GM18508 (cell line): ENCODE data around the gene FBXO38.

Source experiments
- ATAC-seq: cut with Tn5 transposase; IDR thresholded peaks from one replicate; pipeline ENCODE4 v1.9.1; 2021; ENCODE audit warnings: moderate number of reproducible peaks; ENCODE audit not compliant: insufficient read depth, unreplicated experiment

The FBXO38 gene, protein sequence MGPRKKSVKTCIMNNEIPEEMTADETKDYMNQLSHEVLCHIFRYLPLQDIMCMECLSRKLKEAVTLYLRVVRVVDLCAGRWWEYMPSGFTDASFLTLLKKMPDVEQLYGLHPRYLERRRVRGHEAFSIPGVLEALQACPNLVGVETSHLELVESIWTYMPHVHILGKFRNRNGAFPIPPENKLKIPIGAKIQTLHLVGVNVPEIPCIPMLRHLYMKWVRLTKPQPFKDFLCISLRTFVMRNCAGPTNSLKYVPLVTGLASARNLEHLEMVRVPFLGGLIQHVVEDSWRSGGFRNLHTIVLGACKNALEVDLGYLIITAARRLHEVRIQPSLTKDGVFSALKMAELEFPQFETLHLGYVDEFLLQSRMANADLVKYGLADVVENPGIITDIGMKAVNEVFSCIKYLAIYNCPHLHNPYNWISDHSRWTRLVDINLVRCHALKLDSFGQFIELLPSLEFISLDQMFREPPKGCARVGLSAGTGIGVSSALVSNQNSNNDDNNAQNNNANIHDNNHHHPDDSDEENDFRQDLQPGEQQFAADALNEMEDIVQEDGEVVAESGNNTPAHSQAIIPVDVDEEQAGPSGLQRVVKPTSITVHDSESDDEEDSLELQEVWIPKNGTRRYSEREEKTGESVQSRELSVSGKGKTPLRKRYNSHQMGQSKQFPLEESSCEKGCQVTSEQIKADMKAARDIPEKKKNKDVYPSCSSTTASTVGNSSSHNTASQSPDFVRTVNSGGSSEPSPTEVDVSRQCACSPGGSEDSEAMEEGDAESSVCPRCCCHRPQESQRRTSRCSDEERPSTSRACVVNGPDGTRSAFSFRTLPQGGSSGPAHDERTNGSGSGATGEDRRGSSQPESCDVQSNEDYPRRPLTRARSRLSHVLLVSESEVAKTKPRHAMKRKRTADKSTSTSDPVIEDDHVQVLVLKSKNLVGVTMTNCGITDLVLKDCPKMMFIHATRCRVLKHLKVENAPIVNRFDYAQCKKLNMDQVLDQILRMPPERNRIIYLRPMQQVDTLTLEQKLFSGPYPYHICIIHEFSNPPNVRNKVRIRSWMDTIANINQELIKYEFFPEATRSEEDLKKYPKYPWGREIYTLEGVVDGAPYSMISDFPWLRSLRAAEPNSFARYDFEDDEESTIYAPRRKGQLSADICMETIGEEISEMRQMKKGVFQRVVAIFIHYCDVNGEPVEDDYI

DNA sequence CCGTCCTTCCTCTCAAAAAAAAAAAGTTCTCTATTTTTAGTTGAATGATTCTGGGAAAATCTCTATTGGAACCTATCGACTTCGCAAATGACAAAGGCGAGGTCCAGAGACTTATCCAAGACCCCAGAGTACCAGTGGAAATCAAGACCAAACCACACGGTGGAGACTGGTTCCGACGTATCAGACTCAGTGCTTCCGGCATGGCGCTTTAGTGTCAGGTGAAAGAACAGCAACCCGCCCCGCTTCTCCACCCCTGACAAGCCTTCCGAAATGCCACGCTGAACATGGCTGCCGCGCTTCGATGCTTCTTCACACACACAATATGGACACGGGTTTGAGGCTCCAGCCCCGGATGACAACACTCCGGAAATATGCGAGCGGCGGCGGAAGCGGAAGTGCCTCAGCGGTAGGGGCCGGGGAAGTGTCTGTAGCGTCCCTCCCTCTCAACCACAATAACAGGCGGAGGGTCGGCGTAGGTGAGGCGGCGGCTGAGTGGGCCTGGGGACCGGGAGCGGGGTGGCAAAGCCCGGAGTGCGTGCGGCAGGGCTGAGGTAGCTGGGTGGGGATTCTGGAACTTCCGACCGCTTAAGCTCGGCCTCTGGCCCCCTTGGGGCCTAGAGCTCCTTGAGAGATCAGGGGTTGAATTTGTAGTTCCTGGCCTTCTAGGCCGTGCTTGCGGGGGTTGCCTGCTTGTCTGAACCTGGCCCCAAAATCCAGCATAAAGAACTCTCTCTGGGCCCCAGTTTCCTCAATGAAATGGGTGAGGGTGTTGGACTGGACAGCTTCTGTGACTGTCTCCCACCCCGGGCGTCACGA is at the start of gene FBXO38:
FBXO38 (plus strand) TSS at position 395 of the 816 bp plus-strand sequence. CDS start 10,819 bp downstream, outside the sequence.
- ATAC-seq = peak; percentile 99

DNA sequence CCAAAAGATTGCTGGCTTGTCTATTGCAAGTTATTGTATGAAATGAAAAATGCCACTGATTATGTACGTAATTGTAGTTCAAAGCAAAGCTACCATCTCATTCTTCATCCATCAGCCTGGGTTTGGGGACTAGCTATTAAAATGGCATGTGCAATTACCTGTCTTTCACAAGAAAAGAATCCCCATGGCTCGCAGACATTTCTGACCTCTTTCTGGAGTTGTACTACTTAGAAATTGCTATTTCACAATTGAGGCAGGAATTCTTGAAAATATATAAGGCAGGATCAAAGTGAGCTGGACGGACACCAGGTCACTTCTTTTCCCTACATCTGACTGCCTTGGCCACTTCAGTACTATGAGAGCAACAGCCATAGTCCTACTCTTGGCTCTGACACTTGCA is 48.5 kb upstream of the FBXO38 start, which contains the start of gene SPINK9:
SPINK9 (plus strand) TSS at position 301 of the 400 bp plus-strand sequence; CDS start at position 356, 55 bp downstream.
- no peak for ATAC-seq

DNA sequence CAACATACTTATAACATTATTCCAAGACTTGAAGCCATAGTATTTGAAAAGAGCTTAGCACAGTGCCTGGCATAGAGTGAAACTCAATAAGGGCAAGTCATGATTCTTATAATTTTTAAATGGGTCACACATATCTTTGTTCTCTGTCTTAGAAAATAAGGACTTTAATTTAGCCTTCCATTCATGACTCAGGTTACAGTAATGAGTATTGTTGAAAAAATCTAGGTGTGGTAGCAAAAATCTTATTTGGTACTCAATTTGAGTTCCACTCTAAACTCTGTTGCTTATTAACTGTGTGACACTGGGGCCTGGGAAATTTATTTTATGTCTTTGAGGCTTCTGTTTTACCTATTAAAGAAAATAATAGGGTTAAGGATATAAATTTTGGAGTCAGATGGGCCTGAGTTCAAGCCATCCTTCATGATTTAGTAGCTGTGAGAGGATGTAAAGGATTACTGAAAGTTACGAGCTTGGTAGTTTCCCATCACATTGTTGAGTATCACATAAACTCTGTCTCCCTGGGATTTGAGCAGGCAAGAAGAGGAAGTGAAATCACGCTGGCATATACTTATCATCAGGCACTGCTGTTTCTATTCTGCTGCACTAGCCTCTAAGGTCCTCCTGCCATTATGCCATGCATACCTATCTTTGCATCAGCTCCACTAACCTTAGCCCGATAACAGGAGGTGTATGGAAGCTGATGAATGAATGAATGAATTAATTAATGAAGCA is 46.9 kb upstream of the FBXO38 start:
- no peak for ATAC-seq

DNA sequence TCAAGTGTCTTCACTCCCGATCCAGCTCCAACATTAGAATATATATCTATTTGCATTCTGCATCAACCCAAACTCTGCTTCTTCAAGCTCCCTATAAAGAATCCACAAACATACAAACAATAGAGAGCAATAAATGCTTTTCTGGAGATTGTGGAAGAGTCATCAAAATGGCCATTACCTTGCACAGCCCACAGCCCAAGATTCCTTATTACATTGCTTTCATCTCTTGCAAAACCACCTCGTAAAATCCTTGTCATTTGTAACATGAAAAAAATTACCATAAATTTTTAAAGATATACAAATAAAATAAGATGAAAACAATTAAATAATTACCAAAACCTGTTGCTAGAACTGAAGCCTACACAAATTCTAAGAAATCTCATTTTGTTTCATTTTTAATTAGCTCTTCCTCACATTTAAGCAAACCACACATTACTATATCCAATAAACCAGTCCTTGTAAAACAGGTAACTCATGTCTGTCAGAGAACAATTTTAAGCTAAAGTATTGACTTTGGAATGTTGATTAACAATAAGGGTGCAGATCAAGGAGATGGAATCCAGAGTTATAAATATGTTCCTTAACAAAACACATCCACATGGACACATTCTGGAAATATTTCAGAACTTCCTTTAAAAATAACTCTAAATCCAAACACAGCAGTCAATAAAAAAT is 41.2 kb upstream of the FBXO38 start:
- ATAC-seq = no peak

DNA sequence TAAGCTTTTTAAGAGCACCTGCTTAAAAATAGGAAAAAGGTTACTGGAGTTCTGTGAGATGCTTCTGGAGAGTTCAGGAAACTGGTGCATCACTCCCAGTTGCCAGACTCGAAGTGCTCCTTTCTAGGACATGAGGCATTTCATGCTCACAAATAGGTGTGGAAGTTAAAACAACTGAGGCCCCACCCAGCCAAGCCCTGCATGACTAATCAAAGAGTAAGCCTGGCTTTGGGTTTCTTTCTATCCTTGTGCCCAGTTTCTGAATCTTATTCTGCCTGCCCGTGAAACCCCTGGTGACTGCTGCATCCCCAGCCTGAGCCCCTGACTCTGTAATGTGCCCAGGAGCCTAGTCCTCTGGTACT is 40.7 kb upstream of the FBXO38 start:
- ATAC-seq = no peak

DNA sequence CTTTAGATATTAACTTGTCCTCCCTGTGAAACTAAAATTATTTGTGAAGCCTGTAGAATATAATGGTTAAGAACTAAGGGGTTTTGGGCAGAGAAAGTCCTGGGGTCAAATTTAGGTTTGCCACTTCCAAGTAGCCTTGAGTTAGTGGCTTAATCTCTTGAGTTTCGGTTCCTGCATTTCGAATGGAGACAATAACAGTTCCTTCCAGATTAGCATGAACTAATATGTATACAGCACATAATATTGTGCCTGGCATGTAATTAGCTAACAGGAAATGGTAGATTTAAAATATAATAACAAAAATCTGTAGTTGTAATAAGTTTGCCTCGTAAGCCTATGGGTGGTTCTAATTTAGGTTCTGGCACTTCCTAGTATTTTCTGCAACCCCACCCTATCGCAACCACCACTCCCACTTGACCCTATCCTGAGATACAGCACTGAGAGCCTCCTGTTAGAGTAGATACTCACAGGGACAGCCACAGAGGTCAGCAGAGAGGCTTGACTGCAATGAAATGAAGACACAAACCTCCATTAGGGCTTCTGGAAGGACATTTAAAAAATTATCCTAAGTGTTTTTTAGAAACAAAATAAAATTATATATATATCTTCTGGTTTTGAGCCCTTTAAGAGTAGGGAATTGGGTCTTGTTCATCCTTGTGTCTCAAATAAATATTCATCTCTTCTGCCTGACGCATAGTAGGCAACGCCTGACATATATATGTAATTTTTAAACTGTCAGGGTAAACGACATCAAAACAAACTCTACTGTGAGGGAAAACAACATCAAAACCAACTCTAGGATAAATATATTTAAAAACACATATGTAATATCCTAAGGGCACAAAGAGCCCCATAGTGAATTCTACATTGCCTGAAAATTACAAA is 39.9 kb upstream of the FBXO38 start:
- ATAC-seq = no peak

DNA sequence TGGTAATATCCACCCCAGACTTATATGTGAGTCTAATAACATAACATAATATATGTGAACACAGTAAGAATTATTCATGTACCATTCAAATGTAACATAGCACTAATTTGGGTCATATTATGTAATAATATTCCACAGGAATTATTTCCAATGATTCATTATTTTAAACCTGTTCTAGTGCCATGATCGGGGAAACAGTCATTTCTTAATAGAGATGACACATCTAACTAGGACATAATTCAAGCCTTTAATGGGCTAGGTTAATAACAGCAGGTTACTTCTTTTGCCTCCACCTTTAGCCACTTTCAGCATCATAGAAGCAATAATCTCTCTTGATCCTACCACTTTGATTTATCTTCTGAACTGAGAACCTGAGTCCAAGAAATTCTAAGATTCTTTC is 36.1 kb upstream of the FBXO38 start:
- no peak for ATAC-seq

DNA sequence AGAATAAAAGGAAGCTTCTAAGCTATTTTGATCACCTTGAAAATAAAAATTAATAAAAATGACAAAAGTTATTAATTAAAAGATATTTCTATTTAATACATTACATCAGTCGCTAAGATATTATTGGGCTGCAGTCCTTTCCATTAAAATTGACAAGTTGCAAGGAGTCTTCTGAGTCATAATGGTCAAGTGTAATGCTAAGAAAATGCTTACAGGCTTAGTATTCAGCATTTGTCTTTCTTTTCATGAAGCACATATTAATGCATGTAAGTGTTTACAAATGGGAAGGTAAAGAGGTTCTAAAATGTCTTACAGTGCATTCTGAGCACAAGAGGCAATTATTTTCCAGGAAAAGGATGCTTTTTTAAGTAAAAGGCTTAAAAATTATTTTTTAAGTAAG is 31.1 kb upstream of the FBXO38 start:
- no peak for ATAC-seq

DNA sequence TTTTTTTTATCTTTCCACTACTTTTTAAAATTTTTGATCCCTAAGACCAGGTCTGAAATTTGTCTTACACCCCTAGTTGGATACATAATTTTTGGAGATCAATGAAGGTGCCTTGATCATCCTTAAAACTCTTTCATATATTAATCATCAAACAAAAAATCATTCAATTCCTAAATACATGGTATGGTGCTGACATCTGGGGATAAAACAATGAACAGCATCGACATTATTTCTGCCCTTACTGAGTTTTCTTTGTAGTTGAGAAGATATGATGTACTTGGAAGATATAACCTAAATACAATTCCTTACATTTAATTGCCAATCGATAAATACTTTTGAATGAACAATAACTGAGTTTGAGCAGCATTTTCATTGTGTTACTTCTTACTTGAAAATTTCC is 30.1 kb upstream of the FBXO38 start:
- ATAC-seq = no peak

DNA sequence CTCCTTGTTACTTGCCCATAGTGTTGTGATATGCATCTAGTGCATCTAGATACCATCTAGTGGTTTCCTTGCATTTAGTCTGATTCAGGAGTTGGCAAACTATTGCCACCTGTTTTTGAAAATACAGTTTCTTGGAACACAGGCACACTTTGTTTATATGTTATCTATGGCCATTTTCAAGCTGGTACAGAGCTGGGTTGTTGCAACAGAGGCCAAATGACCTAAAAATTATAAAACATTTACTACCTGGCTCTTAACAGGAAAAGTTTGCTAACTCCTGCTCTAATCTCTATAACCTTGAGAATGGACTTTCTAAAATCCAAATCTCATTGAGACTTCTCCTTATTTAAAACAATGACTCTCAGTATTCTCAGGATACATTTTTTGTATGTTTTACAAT is 19.4 kb upstream of the FBXO38 start:
- ATAC-seq = no peak

DNA sequence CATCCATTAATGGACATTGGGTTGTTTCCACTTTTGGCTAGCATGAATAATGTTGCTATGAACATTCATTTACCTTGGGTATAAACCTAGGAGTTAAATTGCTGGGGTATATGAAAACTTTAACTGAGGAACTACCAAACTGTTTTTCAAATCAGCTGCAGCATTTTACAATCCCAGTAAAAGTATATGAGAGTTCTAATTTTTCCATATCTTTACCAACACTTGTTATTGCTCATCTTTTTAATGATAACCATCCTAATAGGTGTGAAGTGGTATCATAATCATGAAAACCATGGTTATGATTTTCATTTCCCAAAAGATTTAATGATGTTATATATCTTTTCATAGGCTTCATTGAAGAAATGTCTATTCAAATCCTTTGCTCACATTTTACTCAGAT is 15.5 kb upstream of the FBXO38 start:
- no peak for ATAC-seq

DNA sequence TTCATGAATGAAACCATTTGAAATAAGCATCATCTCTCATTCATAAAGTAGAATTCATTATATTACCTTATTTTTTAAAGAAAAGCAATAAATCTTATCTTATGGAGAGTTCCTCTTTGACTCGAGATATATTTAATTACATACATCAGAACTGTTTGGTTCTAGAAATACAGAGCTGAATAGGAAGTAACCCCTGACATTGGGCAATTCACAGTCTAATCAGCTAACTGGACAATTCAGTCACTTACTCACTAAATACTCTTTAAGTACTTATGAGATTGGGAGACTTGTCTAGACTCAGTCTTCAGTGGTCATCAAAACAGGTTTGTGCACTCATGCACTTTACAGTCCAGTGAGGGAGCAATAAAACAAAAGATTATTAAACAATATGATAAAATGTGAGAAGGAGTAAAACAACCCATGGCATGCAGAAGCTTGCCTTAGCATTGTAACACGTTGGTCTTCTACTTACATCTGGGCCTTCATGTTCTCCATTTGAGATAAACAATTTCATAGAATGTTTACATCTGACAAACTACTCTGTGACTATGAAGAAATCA is 11.5 kb upstream of the FBXO38 start:
- ATAC-seq = no peak

DNA sequence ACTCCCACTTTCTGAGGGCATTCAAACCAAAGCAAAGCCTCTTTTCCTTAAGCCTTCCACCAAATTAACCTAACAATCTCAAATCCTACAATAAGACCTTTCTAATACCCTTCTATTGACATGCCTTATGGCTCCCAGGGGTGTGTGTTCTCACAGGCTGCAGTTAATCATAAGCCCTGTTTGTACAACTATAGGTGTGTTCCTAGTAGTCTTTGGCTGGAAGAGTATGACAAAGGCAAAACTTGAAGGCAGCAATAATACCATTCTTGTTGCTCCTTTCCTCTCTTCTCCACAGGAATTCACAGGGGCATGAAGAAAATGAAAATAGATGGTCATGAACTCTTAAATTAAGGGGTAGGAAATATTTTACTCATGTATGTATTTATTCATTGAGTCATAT is 10.9 kb upstream of the FBXO38 start:
- ATAC-seq = no peak

DNA sequence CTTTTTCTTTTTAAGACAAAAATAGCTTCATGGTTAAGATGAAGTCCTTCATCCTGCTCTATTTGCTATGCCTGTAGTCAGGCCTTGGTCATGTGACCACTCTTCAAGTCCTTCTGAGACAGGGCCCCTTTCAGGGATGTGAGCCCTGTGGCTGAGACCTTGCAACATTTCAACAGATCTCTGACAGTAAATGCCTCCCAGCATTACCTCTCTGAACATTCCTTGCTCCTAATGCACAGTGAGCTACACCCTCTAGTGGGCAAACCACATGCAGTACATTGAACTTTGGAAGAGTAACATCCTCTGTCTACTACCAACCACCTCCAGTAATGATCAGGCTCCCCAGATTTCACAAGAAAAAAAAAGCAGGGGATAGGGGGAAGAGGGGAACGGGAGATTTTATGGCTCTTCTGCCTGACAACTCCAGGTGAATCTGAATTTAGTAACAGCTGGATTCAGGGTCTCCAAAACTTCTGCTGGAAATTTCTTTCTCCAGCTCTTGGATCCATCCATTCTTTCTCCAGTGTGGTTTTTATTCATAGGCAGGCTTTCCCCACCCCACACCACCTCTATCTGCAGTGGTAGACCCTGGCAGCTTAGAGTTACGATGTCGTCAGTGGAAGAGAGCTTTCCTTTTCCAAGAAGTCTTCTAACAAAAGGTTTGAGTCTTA is 8.9 kb upstream of the FBXO38 start:
- peak; percentile 83 for ATAC-seq

DNA sequence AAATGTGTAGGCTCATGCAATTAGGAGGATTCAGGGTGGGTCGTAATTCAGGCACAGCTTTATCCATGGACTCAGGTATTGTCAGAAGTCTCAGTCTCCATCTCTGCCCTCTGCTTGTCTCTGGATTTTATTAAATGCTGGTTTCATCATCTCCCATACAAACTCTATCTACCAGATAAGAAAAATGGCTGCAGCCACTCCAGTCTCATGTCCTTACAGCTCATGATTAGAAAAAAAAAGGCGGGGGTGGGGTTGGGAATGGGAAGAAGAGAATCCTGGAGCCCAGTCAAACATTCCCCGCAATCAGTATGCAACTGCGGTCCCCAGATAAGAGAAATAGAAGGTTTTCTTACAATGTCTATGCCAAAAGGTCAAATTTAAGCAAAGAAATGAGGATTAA is 7.6 kb upstream of the FBXO38 start:
- no peak for ATAC-seq

DNA sequence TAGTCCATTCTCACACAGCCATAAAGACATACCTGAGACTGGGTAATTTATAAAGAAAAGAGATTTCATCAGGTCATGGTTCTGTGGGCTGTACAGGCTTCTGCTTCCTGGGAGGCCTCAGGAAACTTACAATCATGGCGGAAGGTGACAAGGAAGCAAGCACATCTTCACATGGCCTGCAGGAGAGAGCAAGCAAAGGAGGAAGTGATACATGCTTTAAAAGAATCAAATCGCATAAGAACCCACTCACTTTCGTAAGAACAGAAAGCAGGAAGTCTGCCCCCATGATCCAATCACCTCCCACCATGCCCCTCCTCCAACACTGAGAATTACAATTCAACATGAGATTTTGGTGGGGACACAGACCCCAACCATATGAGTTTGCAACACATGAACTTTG is 5.1 kb upstream of the FBXO38 start:
- ATAC-seq = no peak

DNA sequence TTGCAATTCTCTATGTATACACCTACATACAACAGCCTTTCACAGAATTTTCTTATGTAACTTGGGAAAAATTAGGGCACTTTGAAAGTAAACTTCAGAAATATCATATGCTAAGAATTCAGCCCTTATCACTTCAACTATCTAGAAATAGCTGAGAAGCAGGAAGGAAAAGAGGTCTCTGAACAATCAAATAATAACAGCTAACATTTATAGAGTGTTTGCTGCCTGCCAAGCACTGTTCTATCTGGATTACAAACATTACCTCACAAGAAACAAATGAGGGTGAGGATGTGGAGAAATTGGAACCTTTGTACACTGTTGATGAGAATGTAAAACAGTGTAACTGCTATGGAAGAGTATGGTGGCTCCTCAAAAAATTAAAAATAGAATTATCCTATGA is 4.4 kb upstream of the FBXO38 start:
- no peak for ATAC-seq
